Tibial nerve (tissue), 4 donors: ENCODE data around the gene COA3.

ENCODE experiments used
- EP300 ChIP-seq, 2 donors: sonication (generic); formaldehyde crosslinking; IDR thresholded peaks; one replicate each; pipeline ENCODE4 v1.6.1; 2017; ENCODE audit warnings: antibody characterized with exemption in 2 of 2, mild to moderate bottlenecking in 1 of 2
- POLR2A ChIP-seq, 2 donors: fragments of 450-650 bp; IDR thresholded peaks; one replicate each; pipeline ENCODE4 v1.6.1; 2017; ENCODE audit warnings: antibody characterized with exemption in 2 of 2, mild to moderate bottlenecking in 2 of 2, moderate library complexity in 2 of 2
- TF ChIP-seq, protein P1 (sequence below), 5 experiments: fragments of 200-600 bp in 3 of 5; fragments of 450-650 bp in 2 of 5; sonication (generic) in 3 of 5; IDR thresholded peaks; one replicate each; pipeline ENCODE4 v1.5.1; 2016 to 2019; ENCODE audit warnings: antibody characterized with exemption in 5 of 5, mild to moderate bottlenecking in 3 of 5, moderate library complexity in 2 of 5

DNA sequence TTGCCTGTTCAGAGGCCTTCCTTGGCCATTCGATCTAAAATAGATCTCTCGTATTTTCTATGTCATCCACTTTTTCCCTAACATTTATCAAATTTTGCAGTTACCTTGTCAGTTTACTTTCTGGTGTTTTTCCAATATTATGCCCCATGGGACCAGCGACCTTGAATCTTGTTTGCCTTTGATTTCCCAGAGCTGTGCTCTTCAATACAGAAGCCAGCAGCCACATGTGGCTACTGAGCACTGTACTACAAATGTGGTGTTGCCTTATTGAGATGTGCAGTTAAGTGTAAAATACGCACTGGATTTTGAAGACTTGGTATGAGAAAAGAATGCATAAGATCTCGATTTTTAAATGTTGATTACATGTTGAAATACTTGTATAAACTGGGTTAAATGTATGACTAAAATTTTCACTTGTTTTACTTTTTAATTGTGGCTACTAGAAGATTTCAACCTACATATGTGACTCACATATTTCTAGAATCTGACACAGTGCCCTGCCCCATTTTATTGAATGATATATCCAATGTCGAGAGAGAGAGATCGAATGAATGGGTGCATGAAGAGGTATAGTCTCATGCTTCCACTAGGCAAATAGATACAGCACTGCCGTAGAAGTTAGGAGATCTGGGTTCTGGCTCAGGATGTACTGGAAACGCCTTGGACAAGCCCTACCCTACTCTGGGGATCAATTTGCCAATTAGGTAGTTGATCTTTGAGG is 33.9 kb upstream of the COA3 start:
- TF ChIP-seq POLR2A (IDR thresholded peaks at IDR 0.05) (no peak), EP300 (IDR thresholded peaks at IDR 0.05) (no peak)
- TF ChIP-seq, protein P1, sequence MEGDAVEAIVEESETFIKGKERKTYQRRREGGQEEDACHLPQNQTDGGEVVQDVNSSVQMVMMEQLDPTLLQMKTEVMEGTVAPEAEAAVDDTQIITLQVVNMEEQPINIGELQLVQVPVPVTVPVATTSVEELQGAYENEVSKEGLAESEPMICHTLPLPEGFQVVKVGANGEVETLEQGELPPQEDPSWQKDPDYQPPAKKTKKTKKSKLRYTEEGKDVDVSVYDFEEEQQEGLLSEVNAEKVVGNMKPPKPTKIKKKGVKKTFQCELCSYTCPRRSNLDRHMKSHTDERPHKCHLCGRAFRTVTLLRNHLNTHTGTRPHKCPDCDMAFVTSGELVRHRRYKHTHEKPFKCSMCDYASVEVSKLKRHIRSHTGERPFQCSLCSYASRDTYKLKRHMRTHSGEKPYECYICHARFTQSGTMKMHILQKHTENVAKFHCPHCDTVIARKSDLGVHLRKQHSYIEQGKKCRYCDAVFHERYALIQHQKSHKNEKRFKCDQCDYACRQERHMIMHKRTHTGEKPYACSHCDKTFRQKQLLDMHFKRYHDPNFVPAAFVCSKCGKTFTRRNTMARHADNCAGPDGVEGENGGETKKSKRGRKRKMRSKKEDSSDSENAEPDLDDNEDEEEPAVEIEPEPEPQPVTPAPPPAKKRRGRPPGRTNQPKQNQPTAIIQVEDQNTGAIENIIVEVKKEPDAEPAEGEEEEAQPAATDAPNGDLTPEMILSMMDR (IDR thresholded peaks at IDR 0.05) = no peak
